ENCODE data around the gene LRRC2.
"Not testable (repeated sequence)": the region's sequence is repeated elsewhere in the genome, so short reads cannot be mapped to it uniquely, and the experiment has no call there.

The LRRC2 gene

GRCh38 chr3:46524832-46525231 is 41.3 kb downstream of the LRRC2 start:
- no peak for DNase-seq (ENCODE audit: low read depth)

GRCh38 chr3:46524008-46524407 is 42.1 kb downstream of the LRRC2 start:
- no peak for DNase-seq (ENCODE audit: low read depth)

- DNase-seq (ENCODE audit: low read depth) = no peak
Observed at GRCh38 chr3:46523556-46523955, 42.5 kb downstream of the LRRC2 start.

GRCh38 chr3:46522201-46522600 is 43.9 kb downstream of the LRRC2 start:
- not testable (repeated sequence) for DNase-seq (ENCODE audit: low read depth)

- no peak for DNase-seq (ENCODE audit: low read depth)
Observed at GRCh38 chr3:46521096-46521495, 45.0 kb downstream of the LRRC2 start.

GRCh38 chr3:46520531-46520930 is 45.6 kb downstream of the LRRC2 start:
- DNase-seq (ENCODE audit: low read depth) = no peak

GRCh38 chr3:46519952-46520351 is 46.1 kb downstream of the LRRC2 start:
- DNase-seq (ENCODE audit: low read depth) = no peak

GRCh38 chr3:46517784-46518181 is 48.3 kb downstream of the LRRC2 start:
- DNase-seq (ENCODE audit: low read depth) = no peak

- DNase-seq (ENCODE audit: low read depth) = no peak
Observed at GRCh38 chr3:46517016-46517783, 48.9 kb downstream of the LRRC2 start.

- no peak for DNase-seq (ENCODE audit: low read depth)
Observed at GRCh38 chr3:46516521-46516920, 49.6 kb downstream of the LRRC2 start.

GRCh38 chr3:46512191-46512749 is 53.8 kb downstream of the LRRC2 start:
- no peak for DNase-seq (ENCODE audit: low read depth)

- DNase-seq (ENCODE audit: low read depth) = no peak
Observed at GRCh38 chr3:46509661-46510187, 56.4 kb downstream of the LRRC2 start.

- DNase-seq (ENCODE audit: low read depth) = no peak
Observed at GRCh38 chr3:46508850-46509591, 57.1 kb downstream of the LRRC2 start.

- no peak for DNase-seq (ENCODE audit: low read depth)
Observed at GRCh38 chr3:46506526-46506925, 59.6 kb downstream of the LRRC2 start.

- DNase-seq (ENCODE audit: low read depth) = no peak
Observed at GRCh38 chr3:46505953-46506352, 60.1 kb downstream of the LRRC2 start.

GRCh38 chr3:46504789-46505188 is 61.3 kb downstream of the LRRC2 start:
- no peak for DNase-seq (ENCODE audit: low read depth)

GRCh38 chr3:46503200-46503874 is 62.8 kb downstream of the LRRC2 start:
- DNase-seq (ENCODE audit: low read depth) = no peak

- no peak for DNase-seq (ENCODE audit: low read depth)
Observed at GRCh38 chr3:46501702-46502101, 64.4 kb downstream of the LRRC2 start.

- DNase-seq (ENCODE audit: low read depth) = no peak
Observed at GRCh38 chr3:46500656-46501635, 65.2 kb downstream of the LRRC2 start.

GRCh38 chr3:46498916-46499519 is 67.1 kb downstream of the LRRC2 start:
- no peak for DNase-seq (ENCODE audit: low read depth)
